Astrocyte (in vitro differentiated cells and primary cell): ENCODE measurements around the gene INPP5A.

ENCODE experiments used
- EZH2 ChIP-seq: IDR thresholded peaks from 2 replicates; pipeline ENCODE4 v1.6.1; 2012; ENCODE audit warnings: mild to moderate bottlenecking, low read length, inconsistent platforms; ENCODE audit not compliant: insufficient read depth
- TF ChIP-seq, protein P1 (sequence below): IDR thresholded peaks from 2 replicates; pipeline ENCODE4 v1.5.1; 2011; ENCODE audit warnings: low read depth, mild to moderate bottlenecking, inconsistent platforms, low read length, moderate library complexity; ENCODE audit not compliant: insufficient read depth

DNA sequence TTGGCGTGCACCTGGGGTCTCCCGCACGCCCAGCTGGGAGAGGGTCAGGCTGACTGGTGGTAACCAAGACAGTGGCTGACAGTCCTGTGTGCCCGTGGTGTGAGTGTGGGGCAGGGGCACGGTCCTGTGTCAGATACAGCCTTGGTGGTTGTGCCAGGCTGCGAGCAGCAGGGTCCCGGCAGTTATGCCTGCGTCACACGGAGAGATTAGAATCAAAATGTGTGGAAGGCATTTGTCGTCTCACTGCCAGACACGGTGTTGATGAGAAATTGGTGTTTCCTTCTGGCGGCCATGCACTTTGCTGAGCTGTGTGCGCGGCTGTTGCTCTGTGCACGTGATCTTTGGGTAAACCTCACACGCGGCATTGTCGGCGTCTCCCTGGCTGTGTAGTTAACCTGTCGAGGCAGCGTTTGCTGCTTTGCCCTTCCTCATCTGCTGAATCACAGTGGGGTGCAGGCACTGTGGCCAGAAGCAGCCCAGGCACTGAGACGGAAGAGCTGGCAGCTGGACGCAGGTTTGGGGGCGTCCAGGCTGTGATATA, 160.7 kb downstream of the INPP5A start:
- TF ChIP-seq, protein P1, sequence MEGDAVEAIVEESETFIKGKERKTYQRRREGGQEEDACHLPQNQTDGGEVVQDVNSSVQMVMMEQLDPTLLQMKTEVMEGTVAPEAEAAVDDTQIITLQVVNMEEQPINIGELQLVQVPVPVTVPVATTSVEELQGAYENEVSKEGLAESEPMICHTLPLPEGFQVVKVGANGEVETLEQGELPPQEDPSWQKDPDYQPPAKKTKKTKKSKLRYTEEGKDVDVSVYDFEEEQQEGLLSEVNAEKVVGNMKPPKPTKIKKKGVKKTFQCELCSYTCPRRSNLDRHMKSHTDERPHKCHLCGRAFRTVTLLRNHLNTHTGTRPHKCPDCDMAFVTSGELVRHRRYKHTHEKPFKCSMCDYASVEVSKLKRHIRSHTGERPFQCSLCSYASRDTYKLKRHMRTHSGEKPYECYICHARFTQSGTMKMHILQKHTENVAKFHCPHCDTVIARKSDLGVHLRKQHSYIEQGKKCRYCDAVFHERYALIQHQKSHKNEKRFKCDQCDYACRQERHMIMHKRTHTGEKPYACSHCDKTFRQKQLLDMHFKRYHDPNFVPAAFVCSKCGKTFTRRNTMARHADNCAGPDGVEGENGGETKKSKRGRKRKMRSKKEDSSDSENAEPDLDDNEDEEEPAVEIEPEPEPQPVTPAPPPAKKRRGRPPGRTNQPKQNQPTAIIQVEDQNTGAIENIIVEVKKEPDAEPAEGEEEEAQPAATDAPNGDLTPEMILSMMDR = no peak
- no peak for TF ChIP-seq EZH2
